ENCODE results near the gene CYTH3. TPM values are rescaled to one million over a fixed set of nuclear protein-coding genes. Genes with fewer than 3 reads are reported as not detected.
"Not testable (repeated sequence)": the region's sequence is repeated elsewhere in the genome, so short reads cannot be mapped to it uniquely, and the experiment has no call there.

CYTH3 gene
- total and polyA plus RNA-seq, 9 of the 15 experiments (the other 6 are each of a cell fraction or from before 2014, with no cell fraction given) = 0.25 to 15.2 (median 11.4) TPM

- in situ Hi-C loops (cut with MboI); H3K9me3 ChIP-seq (replicated peaks; ENCODE audit: control insufficient read depth, insufficient read depth, low read depth, low read length); H3K9ac ChIP-seq (ENCODE audit: insufficient read depth in 1 of 2, low read depth in 2 of 2, low read length in 2 of 2); H3K9me1 ChIP-seq (ENCODE audit: control insufficient read depth, insufficient read depth, low read length); H3K36me3 ChIP-seq (ENCODE audit: control insufficient read depth, insufficient read depth, low read length); H2AFZ ChIP-seq (ENCODE audit: low read depth, low read length); BruUV-seq (replicated peaks); H3K27me3 ChIP-seq (ENCODE audit: control insufficient read depth in 2 of 2, insufficient read depth in 2 of 2, low read length in 2 of 2); H3K4me3 ChIP-seq; POLR2A ChIA-PET; FAIRE-seq: not testable (repeated sequence)
- H3K4me2 ChIP-seq (ENCODE audit: insufficient read depth, low read length) = peak overlapping the region; percentile 44
- peaks cover 25% of the 10 kb centered on the region; the same call in 1 of the 2 replicates for H4K20me1 ChIP-seq (replicated peaks; ENCODE audit: control insufficient read depth, insufficient read depth, low read length)
- H3K79me2 ChIP-seq (ENCODE audit: control insufficient read depth, insufficient read depth, low read length) = peaks cover 41% of the 10 kb centered on the region
- peak overlapping the region; percentile 51; the same call in 1 of the 3 replicates for H3K27ac ChIP-seq (ENCODE audit: extremely low read depth, low read depth, low read length)
- 4% methylated on average over 7 of the region's 9 CpGs for WGBS (ENCODE audit: insufficient coverage, low coverage, missing lambda C conversion rate)
- ATAC-seq (peak; percentile 66), DNase-seq (ENCODE audit: extremely low read depth in 1 of 4, low spot score in 3 of 4) (peak in 2 of 4 experiments; percentile 39 to 57)
- intact Hi-C loops (cut with micrococcal nuclease) = loop anchor here (5.0 kb wide), 1 partner anchor 43 kb away; the partner anchor contains the start of gene CYTH3
- CTCF ChIA-PET (ENCODE audit: low intra/inter-chr PET ratio) = interaction anchor here (0.5 kb wide), 1 partner anchor 215 kb away, joined by 3 read pairs; no protein-coding TSS in a partner anchor
- TF ChIP-seq ADNP (tag; IDR thresholded peaks at IDR 0.05) (peak; percentile 66), SMARCE1 (IDR thresholded peaks at IDR 0.05) (0 out of 2 replicates have a peak, but pooled peaks have one; percentile 13), CC2D1A (IDR thresholded peaks at IDR 0.05) (peak; percentile 58; the same call in 1 of the 2 replicates), SAP30 (IDR thresholded peaks at IDR 0.05; ENCODE audit: borderline replicate concordance, insufficient read depth, low read depth, low read length, poor library complexity, severe bottlenecking) (peak; percentile 4), ZNF395 (CRISPR knock-in tag; IDR thresholded peaks at IDR 0.05) (0 out of 2 replicates have a peak, but pooled peaks have one; percentile 6), RB1 (IDR thresholded peaks at IDR 0.05; ENCODE audit: low read depth) (peak; percentile 27; the same call in 1 of the 2 replicates), PKNOX1 (IDR thresholded peaks at IDR 0.05) (0 out of 2 replicates have a peak, but pooled peaks have one; percentile 23)
- H3K4me1 ChIP-seq (replicated peaks in 1 of 2; ENCODE audit: control insufficient read depth in 2 of 2, insufficient read depth in 2 of 2, low read length in 2 of 2) = peaks cover 25 to 41% of the 10 kb centered on the region in 2 experiments
Observed at GRCh38 chr7:6229284-6229683, 43.1 kb downstream of the CYTH3 start.

Measured in K562 (cell line).